HL-60/S4 treated with phorbol 12-myristate 13-acetate at 8.2 ng/mL for 4 days and 3 days (cell line): ENCODE data around the gene ATF6.

Experiments used
- in situ Hi-C: fragments of 300-500 bp; cut with MboI; formaldehyde crosslinking; loops from 2 replicates; pipeline ENCODE4 v1.15.0; 2022; ENCODE audit warnings: low sequenced_read_pairs

ATF6 gene

GRCh38 chr1:161989108-161989507 is 223.0 kb downstream of the ATF6 start:
- in situ Hi-C loops = no loop called here

GRCh38 chr1:161989786-161990185 is 223.7 kb downstream of the ATF6 start:
- in situ Hi-C loops = no loop called here

GRCh38 chr1:161993576-161993975 is 227.5 kb downstream of the ATF6 start:
- in situ Hi-C loops = no loop called here

GRCh38 chr1:161994175-161994668 is 228.1 kb downstream of the ATF6 start:
- in situ Hi-C loops = no loop called here

GRCh38 chr1:161997152-161997551 is 231.0 kb downstream of the ATF6 start:
- in situ Hi-C loops = no loop called here

- in situ Hi-C loops = no loop called here
Observed at GRCh38 chr1:161998811-161999210, 232.7 kb downstream of the ATF6 start.

GRCh38 chr1:161999301-162000052 is 233.4 kb downstream of the ATF6 start:
- in situ Hi-C loops = no loop called here

GRCh38 chr1:162000053-162000420 is 233.9 kb downstream of the ATF6 start:
- in situ Hi-C loops = no loop called here

GRCh38 chr1:162003061-162003829 is 237.1 kb downstream of the ATF6 start:
- in situ Hi-C loops = no loop called here

- in situ Hi-C loops = no loop called here
Observed at GRCh38 chr1:162003830-162004215, 237.7 kb downstream of the ATF6 start.

- in situ Hi-C loops = no loop called here
Observed at GRCh38 chr1:162004441-162004950, 238.4 kb downstream of the ATF6 start.

GRCh38 chr1:162006081-162006480 is 240.0 kb downstream of the ATF6 start:
- in situ Hi-C loops = no loop called here

- in situ Hi-C loops = no loop called here
Observed at GRCh38 chr1:162007466-162007865, 241.3 kb downstream of the ATF6 start.

GRCh38 chr1:162008799-162009198 is 242.7 kb downstream of the ATF6 start:
- in situ Hi-C loops = no loop called here

GRCh38 chr1:162009501-162010174 is 243.5 kb downstream of the ATF6 start:
- in situ Hi-C loops = no loop called here

GRCh38 chr1:162010175-162010506 is 244.0 kb downstream of the ATF6 start:
- in situ Hi-C loops = no loop called here

GRCh38 chr1:162011337-162012012 is 245.4 kb downstream of the ATF6 start:
- in situ Hi-C loops = no loop called here

- in situ Hi-C loops = no loop called here
Observed at GRCh38 chr1:162013289-162013688, 247.2 kb downstream of the ATF6 start.
